ENCODE measurements around the gene CELSR1. TPM values are rescaled to one million over a fixed set of nuclear protein-coding genes. Genes with fewer than 3 reads are reported as not detected.

The CELSR1 gene
- total RNA-seq (2014; rRNA removed) (14.2 and 19.3 TPM in 2 replicates), Bru-seq, nascent RNA (percentile 54 among the genes with signal in this experiment), BruChase-seq, experiment 1, labeled RNA remaining after a 6-hour chase (percentile 56 among the genes with signal in this experiment), BruChase-seq, experiment 2, labeled RNA remaining after a 2-hour chase (percentile 54 among the genes with signal in this experiment)
- long read RNA-seq, partial matches to known transcripts, result 33 of 59 reads
- long read RNA-seq, other reads (novel, unspliced or antisense), result 25 of 59 reads

DNA sequence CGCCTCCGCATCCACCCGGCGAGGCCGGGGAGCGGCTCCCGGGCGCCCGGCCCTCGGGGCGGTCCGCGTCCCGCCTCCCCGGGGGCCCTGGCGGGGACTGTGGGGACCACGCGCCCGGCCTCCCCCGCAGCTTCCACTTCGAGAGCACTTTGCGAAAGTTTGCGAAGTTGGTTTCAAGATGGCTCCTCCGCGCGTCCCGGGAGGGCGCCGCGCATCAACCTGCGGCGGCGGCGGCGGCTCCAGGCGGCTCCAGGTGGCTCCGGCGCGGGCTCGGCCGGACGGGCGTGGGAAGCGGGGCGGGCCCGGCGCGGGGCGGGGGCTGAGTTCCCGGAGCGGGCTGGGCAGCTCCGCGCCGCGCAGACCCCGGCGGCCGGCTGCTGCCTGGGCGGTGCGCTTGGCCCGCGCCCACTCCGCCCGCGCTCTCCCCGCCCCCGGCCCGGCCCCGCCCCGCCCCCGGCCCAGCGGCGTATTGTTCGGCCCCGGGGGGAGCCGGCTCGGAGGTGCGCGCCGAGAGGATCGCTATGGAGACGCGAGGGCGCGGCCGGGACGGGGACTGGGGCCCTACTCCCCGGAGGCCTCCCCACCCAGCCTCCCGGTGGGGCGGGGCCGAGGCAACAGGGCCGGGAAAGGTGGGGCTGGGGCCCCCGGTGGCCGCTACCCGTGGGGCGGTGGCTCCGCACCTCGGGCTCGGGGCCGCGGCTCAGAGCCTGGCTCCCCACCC, at the start of gene CELSR1:
Gene CELSR1, minus strand, starts transcription at position 396 of the 721 bp plus-strand sequence. CDS start 450 bp downstream, outside the sequence.
- Histone ChIP-seq H3F3A (ENCODE audit: low read length, unreplicated experiment) (no peaks in the 10 kb centered on the region), H4K20me1 (ENCODE audit: low read length) (no peaks in the 10 kb centered on the region), H3K79me2 (ENCODE audit: low read length) (peaks cover 38% of the 10 kb centered on the region), H2AFZ (ENCODE audit: low read length) (peak within 1 kb of the TSS; percentile 76), H3K9ac (ENCODE audit: low read length) (peak within 1 kb of the TSS; percentile 49), H3K9me3 (ENCODE audit: low read length) (no peaks in the 10 kb centered on the region), H3K36me3 (ENCODE audit: low read depth, low read length) (no peaks in the 10 kb centered on the region), H3K27me3 (ENCODE audit: low read length) (no peaks in the 10 kb centered on the region), H3K4me1 (ENCODE audit: insufficient read depth, low read length) (peaks cover 29% of the 10 kb centered on the region), H3K4me3 (ENCODE audit: low read length) (peak within 1 kb of the TSS; percentile 81), H3K9me2 (replicated peaks; ENCODE audit: low read length) (no peaks in the 10 kb centered on the region), H3K4me2 (ENCODE audit: low read length) (peak within 1 kb of the TSS; percentile 95), H3K27ac (ENCODE audit: low read length) (no peak within 1 kb of the TSS; the same call in 1 of the 2 replicates)
- ChIA-PET CTCF (no interaction called here), POLR2A (ENCODE audit: unreplicated experiment) (interaction anchor here (0.7 kb wide), 1 partner anchor 10 kb away, joined by 4 read pairs; no protein-coding TSS in a partner anchor)
- TF ChIP-seq EZH2 (IDR thresholded peaks at IDR 0.05; ENCODE audit: low read length, unreplicated experiment) (no peak), EZH2phosphoT487 (IDR thresholded peaks at IDR 0.05; ENCODE audit: borderline replicate concordance, low read length) (no peak)
- TF ChIP-seq, protein P1, sequence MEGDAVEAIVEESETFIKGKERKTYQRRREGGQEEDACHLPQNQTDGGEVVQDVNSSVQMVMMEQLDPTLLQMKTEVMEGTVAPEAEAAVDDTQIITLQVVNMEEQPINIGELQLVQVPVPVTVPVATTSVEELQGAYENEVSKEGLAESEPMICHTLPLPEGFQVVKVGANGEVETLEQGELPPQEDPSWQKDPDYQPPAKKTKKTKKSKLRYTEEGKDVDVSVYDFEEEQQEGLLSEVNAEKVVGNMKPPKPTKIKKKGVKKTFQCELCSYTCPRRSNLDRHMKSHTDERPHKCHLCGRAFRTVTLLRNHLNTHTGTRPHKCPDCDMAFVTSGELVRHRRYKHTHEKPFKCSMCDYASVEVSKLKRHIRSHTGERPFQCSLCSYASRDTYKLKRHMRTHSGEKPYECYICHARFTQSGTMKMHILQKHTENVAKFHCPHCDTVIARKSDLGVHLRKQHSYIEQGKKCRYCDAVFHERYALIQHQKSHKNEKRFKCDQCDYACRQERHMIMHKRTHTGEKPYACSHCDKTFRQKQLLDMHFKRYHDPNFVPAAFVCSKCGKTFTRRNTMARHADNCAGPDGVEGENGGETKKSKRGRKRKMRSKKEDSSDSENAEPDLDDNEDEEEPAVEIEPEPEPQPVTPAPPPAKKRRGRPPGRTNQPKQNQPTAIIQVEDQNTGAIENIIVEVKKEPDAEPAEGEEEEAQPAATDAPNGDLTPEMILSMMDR (conservative IDR thresholded peaks at IDR 0.05; ENCODE audit: low read depth, low read length), result no peak
- BruUV-seq (replicated peaks), result no TSS peak
- intact Hi-C loops (cut with micrococcal nuclease), result no loop called here
- DNase-seq (peak; percentile 55), ATAC-seq (peak; percentile 65)

- Histone ChIP-seq H2AFZ (ENCODE audit: low read length) (no peak overlapping the region), H3K27ac (ENCODE audit: low read length) (no peak overlapping the region), H3K36me3 (ENCODE audit: low read depth, low read length) (no peaks in the 10 kb centered on the region), H3K27me3 (ENCODE audit: low read length) (no peaks in the 10 kb centered on the region), H3K4me2 (ENCODE audit: low read length) (no peak overlapping the region), H3K4me1 (ENCODE audit: insufficient read depth, low read length) (peaks cover 3% of the 10 kb centered on the region; the same call in 1 of the 2 replicates), H3K9me2 (replicated peaks; ENCODE audit: low read length) (no peaks in the 10 kb centered on the region), H3K79me2 (ENCODE audit: low read length) (no peaks in the 10 kb centered on the region), H4K20me1 (ENCODE audit: low read length) (no peaks in the 10 kb centered on the region), H3F3A (ENCODE audit: low read length, unreplicated experiment) (no peaks in the 10 kb centered on the region), H3K9me3 (ENCODE audit: low read length) (no peaks in the 10 kb centered on the region), H3K9ac (ENCODE audit: low read length) (no peak overlapping the region), H3K4me3 (ENCODE audit: low read length) (no peak overlapping the region)
- CTCF ChIA-PET, result no interaction called here
- DNase-seq (no peak), ATAC-seq (no peak)
- intact Hi-C loops (cut with micrococcal nuclease), result no loop called here
- BruUV-seq (replicated peaks), result no TSS peak
- TF ChIP-seq EZH2phosphoT487 (IDR thresholded peaks at IDR 0.05; ENCODE audit: borderline replicate concordance, low read length), result no peak
- no peak for TF ChIP-seq EZH2 (IDR thresholded peaks at IDR 0.05; ENCODE audit: low read length, unreplicated experiment)
- TF ChIP-seq, protein P1 (conservative IDR thresholded peaks at IDR 0.05; ENCODE audit: low read depth, low read length), result no peak
- POLR2A ChIA-PET (ENCODE audit: unreplicated experiment), result no interaction called here
These were observed 49.6 kb upstream of the CELSR1 start for GRCh38 chr22:46587061-46587460.

Measured in PC-3 (cell line).